GM19025 (cell line): Measurements from ENCODE around the gene RSPO3.
"Not testable (repeated sequence)": the region's sequence is repeated elsewhere in the genome, so short reads cannot be mapped to it uniquely, and the experiment has no call there.

Experiments
- ATAC-seq: cut with Tn5 transposase; IDR thresholded peaks from one replicate; pipeline ENCODE4 v1.9.1; 2021; ENCODE audit warnings: mild to moderate bottlenecking, low read depth, moderate library complexity; ENCODE audit not compliant: unreplicated experiment

Gene RSPO3

DNA sequence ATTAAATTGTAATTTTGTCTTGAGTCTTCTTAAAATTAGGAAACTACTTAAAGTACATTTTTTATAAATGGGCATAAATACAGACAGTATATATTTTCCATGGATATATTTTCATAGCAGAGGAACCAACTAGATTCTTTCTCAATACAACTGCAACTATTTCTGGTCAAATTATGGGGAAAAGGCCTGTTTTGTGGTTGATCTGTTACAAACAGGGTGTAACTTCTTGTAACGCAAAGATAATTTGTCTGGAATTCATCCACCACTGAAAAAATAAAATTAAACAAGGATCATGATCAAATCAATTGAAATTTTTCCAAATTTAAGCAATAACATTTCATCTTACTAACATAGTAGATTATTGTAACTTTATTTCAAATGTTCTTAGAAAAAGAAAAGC is 81.0 kb downstream of the RSPO3 start:
- no peak for ATAC-seq

- ATAC-seq = no peak
Measured at GRCh38 chr6:127200114-127200513, 81.6 kb downstream of the RSPO3 start.

DNA sequence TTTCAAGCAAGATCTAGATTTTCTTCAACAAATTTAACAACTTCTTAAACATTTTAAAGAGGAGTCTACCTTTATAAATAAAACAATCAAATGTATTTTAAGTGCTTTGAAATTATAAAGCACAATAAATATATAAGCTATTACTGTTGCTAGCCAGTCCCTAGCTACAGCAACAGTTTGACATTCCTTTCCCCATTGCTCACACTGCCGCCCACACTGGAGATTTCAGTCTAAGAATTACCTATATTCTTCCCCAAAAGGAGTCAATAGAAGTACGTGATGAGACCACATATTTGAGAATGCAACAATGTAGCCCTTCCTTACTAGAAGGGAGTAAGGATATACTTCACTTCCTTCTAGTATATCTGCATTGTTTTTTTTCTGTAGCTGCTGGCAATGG is 82.8 kb downstream of the RSPO3 start:
- ATAC-seq = no peak

DNA sequence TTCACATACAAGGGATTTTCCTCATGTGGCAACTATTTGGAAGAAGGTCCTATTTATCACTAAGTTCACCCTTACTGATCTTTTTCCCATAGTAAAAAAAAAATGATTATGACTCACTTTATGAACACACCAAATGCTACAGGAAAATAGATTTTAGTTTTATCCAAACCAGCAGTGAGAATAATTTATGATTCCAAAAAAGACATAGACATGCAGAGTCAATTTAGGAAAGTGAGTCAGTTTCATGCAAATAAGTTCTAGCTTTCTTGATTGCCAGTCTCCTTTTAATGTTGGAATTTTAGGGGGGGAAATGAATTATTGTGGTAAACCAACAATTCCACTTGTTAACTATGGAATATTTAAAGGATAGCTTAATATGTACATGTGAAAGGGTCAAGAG is 84.2 kb downstream of the RSPO3 start:
- no peak for ATAC-seq

GRCh38 chr6:127204281-127204680 is 85.8 kb downstream of the RSPO3 start:
- no peak for ATAC-seq

DNA sequence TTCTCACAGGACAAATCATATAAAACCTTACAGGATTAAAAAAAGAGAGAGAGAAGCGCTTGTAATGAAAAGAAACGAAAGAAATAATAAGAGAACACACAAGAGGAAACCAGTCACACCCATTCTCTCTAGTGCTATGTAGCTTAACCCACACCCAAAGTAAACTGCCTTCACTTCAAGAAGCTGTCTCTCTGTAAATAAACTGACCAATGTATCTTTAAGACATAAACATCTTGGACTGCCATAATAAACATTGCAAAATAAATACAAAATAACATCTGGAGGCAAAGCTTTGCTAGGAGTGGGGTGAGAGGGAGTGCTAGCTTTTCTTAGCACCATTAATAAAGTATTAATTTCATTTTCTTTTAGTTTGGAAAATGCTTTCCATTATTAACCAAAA is 86.6 kb downstream of the RSPO3 start:
- ATAC-seq = no peak

GRCh38 chr6:127206531-127207095 is 88.1 kb downstream of the RSPO3 start:
- no peak for ATAC-seq

DNA sequence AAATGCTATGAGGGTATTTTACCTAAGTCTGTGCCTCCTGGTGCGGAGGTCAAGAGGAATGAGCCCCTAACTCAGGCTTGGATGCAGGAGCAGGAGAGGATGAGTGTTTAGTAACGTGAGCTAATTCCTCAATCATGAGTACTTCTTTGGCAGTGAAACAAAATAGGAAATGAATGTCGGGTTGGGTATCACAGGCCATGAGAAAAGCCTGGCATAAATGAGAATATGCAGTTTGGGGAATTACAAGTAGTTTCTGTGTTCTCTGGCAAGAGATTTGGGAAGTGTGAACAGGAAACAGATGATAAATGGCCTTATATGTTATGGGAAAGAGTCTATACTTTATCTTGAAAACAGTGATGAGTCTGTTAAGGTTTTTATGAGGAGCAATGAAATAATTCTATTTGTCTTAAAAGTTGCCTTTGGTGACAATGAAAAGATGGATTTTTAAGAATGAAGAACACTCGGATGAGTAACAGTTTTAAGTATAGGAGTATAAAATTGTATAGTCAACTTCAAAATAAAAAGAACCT is 89.2 kb downstream of the RSPO3 start:
- ATAC-seq = no peak

GRCh38 chr6:127210725-127211124 is 92.3 kb downstream of the RSPO3 start:
- ATAC-seq = no peak

GRCh38 chr6:127212376-127212775 is 93.9 kb downstream of the RSPO3 start:
- no peak for ATAC-seq

- not testable (repeated sequence) for ATAC-seq
Measured at GRCh38 chr6:127214032-127214431, 95.6 kb downstream of the RSPO3 start.

DNA sequence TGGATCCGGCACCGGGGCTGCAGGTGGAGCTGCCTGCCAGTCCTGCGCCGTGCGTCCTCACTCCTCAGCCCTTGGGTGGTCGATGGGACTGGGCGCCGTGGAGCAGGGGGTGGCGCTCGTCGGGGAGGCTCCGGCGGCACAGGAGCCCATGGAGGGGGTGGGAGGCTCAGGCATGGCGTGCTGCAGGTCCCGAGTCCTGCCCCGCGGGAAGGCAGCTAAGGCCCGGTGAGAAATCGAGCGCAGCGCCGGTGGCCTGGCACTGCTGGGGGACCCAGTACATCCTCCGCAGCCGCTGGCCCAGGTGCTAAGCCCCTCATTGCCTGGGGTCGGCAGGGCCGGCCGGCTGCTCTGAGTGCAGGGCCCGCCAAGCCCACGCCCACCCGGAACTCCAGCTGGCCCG is 96.1 kb downstream of the RSPO3 start:
- not testable (repeated sequence) for ATAC-seq

GRCh38 chr6:127215931-127216330 is 97.5 kb downstream of the RSPO3 start:
- ATAC-seq = no peak

DNA sequence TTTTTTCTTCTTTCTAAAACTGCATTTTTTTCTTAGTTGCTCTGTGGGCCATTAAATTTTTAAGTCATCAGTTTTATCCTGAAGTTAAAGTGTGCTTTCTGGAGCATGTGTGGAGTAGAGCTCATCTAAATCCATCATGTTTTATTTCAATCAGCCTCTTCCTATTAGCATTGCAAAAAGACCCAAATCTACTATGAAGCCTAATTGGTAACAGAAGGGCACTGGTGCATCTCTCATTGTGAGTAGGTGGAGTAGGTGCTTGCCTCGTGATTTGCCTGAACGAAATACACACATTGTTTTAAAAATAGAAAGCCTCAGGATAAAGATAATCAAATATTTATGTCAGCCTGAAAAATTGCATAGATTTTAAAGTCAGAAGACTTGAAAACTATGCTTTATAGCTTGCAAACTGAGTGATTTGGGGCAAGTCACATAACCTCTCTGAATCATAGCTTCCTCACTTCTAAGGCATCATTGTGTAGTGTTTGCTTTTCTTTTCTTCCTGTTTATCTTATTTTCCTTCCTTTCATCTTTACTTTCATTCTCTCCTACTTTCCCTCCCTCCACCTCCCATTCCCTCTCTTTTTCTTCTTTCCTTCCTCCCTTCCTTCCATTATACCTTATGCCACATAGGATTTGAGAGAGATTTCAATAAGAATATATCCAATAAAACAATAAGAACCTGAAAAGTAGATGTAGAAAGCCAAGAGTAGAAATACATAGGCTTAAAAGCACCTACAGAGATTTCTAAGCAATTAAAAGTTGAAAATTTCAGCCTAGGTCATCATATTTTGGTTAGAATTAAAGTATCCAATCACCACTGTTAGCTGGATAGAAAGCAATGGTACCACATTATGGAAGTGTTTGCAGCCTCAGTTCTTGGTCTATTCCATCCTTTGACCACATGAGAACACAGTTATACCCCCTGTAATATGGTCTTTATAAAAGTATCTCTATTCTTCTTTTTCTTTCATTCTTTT is 98.6 kb downstream of the RSPO3 start:
- no peak for ATAC-seq

- no peak for ATAC-seq
Measured at GRCh38 chr6:127219869-127220268, 101.4 kb downstream of the RSPO3 start.

DNA sequence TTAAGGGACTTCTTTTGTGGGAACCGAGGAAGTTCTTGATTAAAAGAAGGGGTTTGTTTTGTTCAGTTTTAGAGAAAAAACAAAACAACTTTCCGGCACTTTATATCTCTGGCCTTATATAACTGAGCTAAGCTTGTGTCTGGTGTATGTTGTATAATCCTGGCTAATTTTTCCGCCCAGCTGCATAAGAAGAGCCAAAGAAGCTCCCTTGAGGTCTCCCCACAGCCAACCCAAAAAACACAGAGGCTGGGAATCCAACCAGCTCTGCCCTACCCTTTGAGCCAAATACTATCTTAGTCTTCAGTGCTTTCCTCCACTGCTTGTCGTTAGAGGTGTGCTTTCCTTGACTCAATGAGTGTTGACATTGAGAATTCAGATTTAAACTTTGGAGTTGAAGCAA is 102.7 kb downstream of the RSPO3 start:
- no peak for ATAC-seq

DNA sequence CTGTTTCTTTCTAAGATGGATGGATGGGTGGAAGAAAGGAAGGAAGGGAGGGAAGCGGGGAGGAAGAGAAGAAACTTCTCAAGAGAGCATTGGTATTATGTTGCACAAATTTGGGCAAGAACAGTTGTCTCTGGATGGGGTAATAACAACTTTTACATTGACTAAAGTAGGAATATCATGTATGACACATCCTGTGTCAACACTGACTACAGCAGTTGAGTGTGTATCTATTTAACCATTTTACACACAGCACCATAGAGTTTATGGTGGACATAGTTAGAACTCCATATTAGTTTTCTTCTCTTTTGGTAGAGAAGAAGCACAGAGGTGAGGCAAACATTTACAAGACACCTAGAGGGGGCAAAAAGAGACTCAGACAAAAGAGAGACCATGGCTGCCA is 103.9 kb downstream of the RSPO3 start:
- no peak for ATAC-seq

GRCh38 chr6:127225497-127225896 is 107.0 kb downstream of the RSPO3 start:
- ATAC-seq = no peak

GRCh38 chr6:127233819-127234218 is 115.3 kb downstream of the RSPO3 start:
- not testable (repeated sequence) for ATAC-seq

GRCh38 chr6:127243501-127243900 is 125.0 kb downstream of the RSPO3 start:
- no peak for ATAC-seq
